Cardiac ventricle fibroblast (primary cell): ENCODE data around the gene CCT6B. TPM values are rescaled to one million over a fixed set of nuclear protein-coding genes. Genes with fewer than 3 reads are reported as not detected.

ENCODE experiments used
- total RNA-seq: library from RNA; depleted of rRNA; stranded (reverse); fragments of >200 nt; gene quantifications from 2 replicates; pipeline ENCODE4 v1.2.3, GENCODE V29; 2015

Gene CCT6B, protein sequence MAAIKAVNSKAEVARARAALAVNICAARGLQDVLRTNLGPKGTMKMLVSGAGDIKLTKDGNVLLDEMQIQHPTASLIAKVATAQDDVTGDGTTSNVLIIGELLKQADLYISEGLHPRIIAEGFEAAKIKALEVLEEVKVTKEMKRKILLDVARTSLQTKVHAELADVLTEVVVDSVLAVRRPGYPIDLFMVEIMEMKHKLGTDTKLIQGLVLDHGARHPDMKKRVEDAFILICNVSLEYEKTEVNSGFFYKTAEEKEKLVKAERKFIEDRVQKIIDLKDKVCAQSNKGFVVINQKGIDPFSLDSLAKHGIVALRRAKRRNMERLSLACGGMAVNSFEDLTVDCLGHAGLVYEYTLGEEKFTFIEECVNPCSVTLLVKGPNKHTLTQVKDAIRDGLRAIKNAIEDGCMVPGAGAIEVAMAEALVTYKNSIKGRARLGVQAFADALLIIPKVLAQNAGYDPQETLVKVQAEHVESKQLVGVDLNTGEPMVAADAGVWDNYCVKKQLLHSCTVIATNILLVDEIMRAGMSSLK
- total RNA-seq = 0.69 and 1.5 TPM in 2 replicates

GRCh38 chr17:34961093-34961911 lies at the start of gene CCT6B, which contains the start of gene ZNF830:
Gene CCT6B (minus strand): TSS chr17:34961460. CDS start chr17:34961393, 67 bp downstream.
Gene ZNF830 (plus strand): TSS chr17:34961540. CDS start chr17:34961567, 27 bp downstream.

GRCh38 chr17:34980353-34980680 lies 19.1 kb upstream of the CCT6B start, which contains the start of gene LIG3:
Gene LIG3 (plus strand): TSS chr17:34980512. CDS start chr17:34983006, 2,494 bp downstream.

Other genes starting within 250 kb of the CCT6B start
- gene ZNF830, start 80 bp upstream of the CCT6B start, total RNA-seq = 10.0 and 11.3 TPM in 2 replicates
- 8.6 and 19.8 TPM in 2 replicates for gene LIG3, start 19.1 kb upstream of the CCT6B start, total RNA-seq
- gene RFFL, start 102.2 kb upstream of the CCT6B start, total RNA-seq = 10.4 and 27.0 TPM in 2 replicates
- 5.8 and 7.8 TPM in 2 replicates for gene RAD51D, start 158.4 kb upstream of the CCT6B start, total RNA-seq
- gene FNDC8, start 160.2 kb upstream of the CCT6B start, total RNA-seq = not detected in 2 replicates
- 11.6 and 16.2 TPM in 2 replicates for gene NLE1, start 180.8 kb upstream of the CCT6B start, total RNA-seq
- not detected in 2 replicates for gene UNC45B, start 186.4 kb upstream of the CCT6B start, total RNA-seq
- gene SLC35G3, start 232.9 kb upstream of the CCT6B start, total RNA-seq = not detected in 2 replicates